ENCODE measurements around the gene TLR6.

TLR6 gene

GRCh38 chr4:38823766-38824165 is 32.9 kb downstream of the TLR6 start:
- no peak for DNase-seq (ENCODE audit: low read depth)
- TF ChIP-seq CTCF (conservative IDR thresholded peaks at IDR 0.05; ENCODE audit: low read length): no peak
- no peak overlapping the region for H3K4me3 ChIP-seq (ENCODE audit: low read length)

- no peak for TF ChIP-seq CTCF (conservative IDR thresholded peaks at IDR 0.05; ENCODE audit: low read length)
- no peak overlapping the region for H3K4me3 ChIP-seq (ENCODE audit: low read length)
- DNase-seq (ENCODE audit: low read depth): no peak
Measured at GRCh38 chr4:38822748-38823303, 33.8 kb downstream of the TLR6 start.

- H3K4me3 ChIP-seq (ENCODE audit: low read length): no peak overlapping the region
- DNase-seq (ENCODE audit: low read depth): no peak
- no peak for TF ChIP-seq CTCF (conservative IDR thresholded peaks at IDR 0.05; ENCODE audit: low read length)
Measured at GRCh38 chr4:38821739-38822138, 34.9 kb downstream of the TLR6 start.

GRCh38 chr4:38820329-38821061 is 36.1 kb downstream of the TLR6 start:
- no peak for DNase-seq (ENCODE audit: low read depth)
- no peak overlapping the region for H3K4me3 ChIP-seq (ENCODE audit: low read length)
- TF ChIP-seq CTCF (conservative IDR thresholded peaks at IDR 0.05; ENCODE audit: low read length): no peak

- H3K4me3 ChIP-seq (ENCODE audit: low read length): no peak overlapping the region
- no peak for TF ChIP-seq CTCF (conservative IDR thresholded peaks at IDR 0.05; ENCODE audit: low read length)
- no peak for DNase-seq (ENCODE audit: low read depth)
Measured at GRCh38 chr4:38819569-38819968, 37.0 kb downstream of the TLR6 start.

- DNase-seq (ENCODE audit: low read depth): no peak
- no peak for TF ChIP-seq CTCF (conservative IDR thresholded peaks at IDR 0.05; ENCODE audit: low read length)
- no peak overlapping the region for H3K4me3 ChIP-seq (ENCODE audit: low read length)
Measured at GRCh38 chr4:38818441-38818976, 38.1 kb downstream of the TLR6 start.
